ENCODE data around the gene RANBP3. TPM values are rescaled to one million over a fixed set of nuclear protein-coding genes. Genes with fewer than 3 reads are reported as not detected.
"Not testable (repeated sequence)": the region's sequence is repeated elsewhere in the genome, so short reads cannot be mapped to it uniquely, and the experiment has no call there.

Gene RANBP3
- 76.6 TPM for total RNA-seq
- long read RNA-seq, transcript RANBP3-201 (16 exons, 1,762 nt) = minor isoform, 8 of 55 reads
- long read RNA-seq, transcript RANBP3-220 (16 exons, 1,783 nt) = major isoform, 9 of 55 reads
- long read RNA-seq, partial matches to known transcripts = 9 of 55 reads
- long read RNA-seq, other reads (novel, unspliced or antisense) = 28 of 55 reads

GRCh38 chr19:5977785-5978605, at the start of gene RANBP3:
RANBP3 (minus strand) TSS chr19:5978140; CDS start chr19:5978082, 58 bp downstream.
- ATAC-seq (peak; percentile 97), DNase-seq (peak; percentile 100)
- intact Hi-C loops (cut with micrococcal nuclease) = no loop called here

GRCh38 chr19:6026390-6027227, 48.7 kb upstream of the RANBP3 start:
- intact Hi-C loops (cut with micrococcal nuclease) = no loop called here
- ATAC-seq = no peak
- DNase-seq = peak; percentile 4

- intact Hi-C loops (cut with micrococcal nuclease); ATAC-seq: not testable (repeated sequence)
Observed at GRCh38 chr19:6024756-6025155, 46.8 kb upstream of the RANBP3 start.

GRCh38 chr19:6023936-6024335, 46.0 kb upstream of the RANBP3 start:
- intact Hi-C loops (cut with micrococcal nuclease) = loop anchor here (2.0 kb wide), 1 partner anchor 37 kb away; no protein-coding TSS in a partner anchor
- DNase-seq (no peak), ATAC-seq (no peak)

More at GRCh38 chr19:6024756-6025155, 46.8 kb upstream of the RANBP3 start:
- DNase-seq = not testable (repeated sequence)

- ATAC-seq (peak; percentile 13), DNase-seq (no peak)
- intact Hi-C loops (cut with micrococcal nuclease) = loop anchor here (2.0 kb wide), 1 partner anchor 36 kb away; no protein-coding TSS in a partner anchor
Observed at GRCh38 chr19:6023085-6023682, 45.2 kb upstream of the RANBP3 start.

GRCh38 chr19:6022570-6023064, 44.7 kb upstream of the RANBP3 start:
- DNase-seq (no peak), ATAC-seq (peak; percentile 15)
- intact Hi-C loops (cut with micrococcal nuclease) = loop anchor here (2.0 kb wide), 1 partner anchor 36 kb away; no protein-coding TSS in a partner anchor

- DNase-seq (peak; percentile 82), ATAC-seq (peak; percentile 93)
- intact Hi-C loops (cut with micrococcal nuclease) = loop anchor here (2.0 kb wide), 1 partner anchor 35 kb away; no protein-coding TSS in a partner anchor
Observed at GRCh38 chr19:6021878-6022569, 44.1 kb upstream of the RANBP3 start.

- ATAC-seq (no peak), DNase-seq (peak; percentile 10)
- intact Hi-C loops (cut with micrococcal nuclease) = no loop called here
Observed at GRCh38 chr19:6020972-6021805, 43.2 kb upstream of the RANBP3 start.

- ATAC-seq = no peak
- intact Hi-C loops (cut with micrococcal nuclease) = no loop called here
- DNase-seq = peak; percentile 12
Observed at GRCh38 chr19:6020166-6020882, 42.4 kb upstream of the RANBP3 start.

GRCh38 chr19:6018786-6019185, 40.8 kb upstream of the RANBP3 start:
- intact Hi-C loops (cut with micrococcal nuclease) = no loop called here
- DNase-seq (no peak), ATAC-seq (no peak)

GRCh38 chr19:6017576-6017975, 39.6 kb upstream of the RANBP3 start:
- DNase-seq (no peak), ATAC-seq (no peak)
- intact Hi-C loops (cut with micrococcal nuclease) = no loop called here

GRCh38 chr19:6015841-6016545, 38.1 kb upstream of the RANBP3 start:
- DNase-seq (no peak), ATAC-seq (no peak)
- intact Hi-C loops (cut with micrococcal nuclease) = no loop called here

- ATAC-seq (no peak), DNase-seq (no peak)
- intact Hi-C loops (cut with micrococcal nuclease) = no loop called here
Observed at GRCh38 chr19:6014551-6015135, 36.7 kb upstream of the RANBP3 start.

GRCh38 chr19:6012426-6013170, 34.7 kb upstream of the RANBP3 start:
- DNase-seq (no peak), ATAC-seq (no peak)

GRCh38 chr19:6011794-6012193, 33.9 kb upstream of the RANBP3 start:
- DNase-seq (no peak), ATAC-seq (no peak)
- intact Hi-C loops (cut with micrococcal nuclease) = no loop called here

More at GRCh38 chr19:6012426-6013170, 34.7 kb upstream of the RANBP3 start:
- intact Hi-C loops (cut with micrococcal nuclease) = no loop called here
